GM18502 (cell line): ENCODE results near the gene OSBPL6.

ENCODE experiments used
- ATAC-seq: cut with Tn5 transposase; IDR thresholded peaks from one replicate; pipeline ENCODE4 v1.9.1; 2021; ENCODE audit warnings: mild to moderate bottlenecking; ENCODE audit not compliant: unreplicated experiment, poor library complexity

Gene OSBPL6

GRCh38 chr2:178233428-178233827 is 39.1 kb downstream of the OSBPL6 start:
- ATAC-seq = no peak

DNA sequence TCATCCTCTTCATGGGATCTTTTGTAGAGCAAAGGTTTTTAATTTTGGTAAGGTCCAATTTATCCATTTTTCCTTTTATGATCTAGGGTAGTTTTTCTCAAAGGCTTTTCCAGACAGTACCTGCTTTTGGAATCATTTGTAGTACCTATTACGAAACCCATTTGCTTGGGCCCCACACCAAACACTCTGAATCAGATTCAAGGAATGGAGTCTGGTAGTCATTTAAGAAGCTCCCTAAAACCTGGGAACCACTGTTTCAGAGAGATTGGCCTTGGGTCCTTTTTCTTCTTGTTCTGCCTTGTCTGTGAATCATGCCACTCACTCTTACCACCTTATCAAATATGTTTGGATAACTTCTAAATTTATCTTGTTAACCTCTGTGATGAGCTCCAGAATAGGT is 40.3 kb downstream of the OSBPL6 start:
- no peak for ATAC-seq

- no peak for ATAC-seq
Observed at GRCh38 chr2:178237488-178238153, 43.3 kb downstream of the OSBPL6 start.

GRCh38 chr2:178238154-178238521 is 43.8 kb downstream of the OSBPL6 start:
- no peak for ATAC-seq

GRCh38 chr2:178238750-178239149 is 44.4 kb downstream of the OSBPL6 start:
- ATAC-seq = no peak

DNA sequence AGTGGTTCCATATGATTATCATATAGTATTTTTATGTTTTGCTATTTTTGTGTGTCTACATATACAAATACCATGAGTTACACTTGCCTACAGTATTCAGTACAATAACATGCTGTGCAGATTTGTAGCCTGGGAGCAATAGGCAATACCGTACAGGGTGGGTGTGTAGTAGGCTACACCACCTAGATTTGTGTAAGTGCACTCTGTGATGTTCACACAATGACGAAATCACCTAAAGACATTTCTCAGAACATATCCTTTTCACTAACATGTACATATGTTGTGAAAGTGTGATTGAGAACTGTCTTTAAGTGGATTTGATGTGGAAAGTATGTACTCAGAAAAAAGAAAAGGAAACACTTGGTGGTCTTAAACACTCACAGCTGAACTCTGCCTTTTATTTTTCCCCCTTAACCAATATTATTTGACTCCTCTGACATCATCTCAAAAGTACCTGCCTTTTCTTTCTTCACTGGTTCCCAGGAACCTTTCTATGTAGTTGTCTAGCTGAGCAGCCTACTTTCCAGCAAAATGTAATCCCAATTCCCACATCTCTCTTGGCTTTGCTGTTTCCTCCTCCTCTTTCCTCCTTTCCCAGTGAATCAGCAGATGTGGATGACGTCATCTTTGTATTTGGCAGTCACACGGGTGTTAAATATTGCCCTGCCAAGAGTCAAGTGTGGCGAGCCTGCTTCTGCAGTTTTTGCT is 47.7 kb downstream of the OSBPL6 start:
- no peak for ATAC-seq

DNA sequence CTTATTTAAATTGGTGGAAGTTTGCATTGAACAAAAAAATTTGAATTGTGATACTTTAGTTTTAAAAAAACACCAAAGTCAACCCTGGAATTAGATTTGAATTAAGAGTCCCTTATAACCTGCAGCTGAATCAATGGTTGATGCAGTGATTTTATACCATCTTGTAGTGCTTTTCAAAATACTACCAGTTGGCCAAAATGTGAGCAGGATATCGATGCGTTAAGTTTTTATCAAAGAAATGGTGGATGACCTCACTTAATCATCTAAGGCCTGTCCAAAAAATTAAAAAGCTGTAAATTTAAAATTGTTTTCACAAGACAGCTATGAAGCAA is 48.2 kb downstream of the OSBPL6 start:
- no peak for ATAC-seq

DNA sequence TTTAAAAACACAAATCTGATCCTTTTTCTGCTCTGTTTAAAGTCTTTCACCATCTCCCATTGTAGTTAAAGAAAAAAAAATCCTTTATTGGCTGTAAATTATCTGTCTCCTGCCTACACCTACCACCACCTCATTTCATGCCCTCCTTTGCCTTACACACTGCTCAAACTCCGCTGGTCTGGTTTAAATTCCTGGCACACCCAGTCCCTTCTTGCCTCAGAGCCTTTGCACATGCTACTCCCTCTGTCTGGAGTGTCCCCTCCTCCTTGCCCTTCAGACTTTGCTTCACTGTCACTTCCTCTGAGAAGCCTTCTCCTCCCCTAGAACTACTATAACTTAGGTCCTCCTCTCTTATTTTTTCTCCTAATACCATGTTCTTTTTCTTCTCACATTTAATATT is 49.6 kb downstream of the OSBPL6 start:
- no peak for ATAC-seq

DNA sequence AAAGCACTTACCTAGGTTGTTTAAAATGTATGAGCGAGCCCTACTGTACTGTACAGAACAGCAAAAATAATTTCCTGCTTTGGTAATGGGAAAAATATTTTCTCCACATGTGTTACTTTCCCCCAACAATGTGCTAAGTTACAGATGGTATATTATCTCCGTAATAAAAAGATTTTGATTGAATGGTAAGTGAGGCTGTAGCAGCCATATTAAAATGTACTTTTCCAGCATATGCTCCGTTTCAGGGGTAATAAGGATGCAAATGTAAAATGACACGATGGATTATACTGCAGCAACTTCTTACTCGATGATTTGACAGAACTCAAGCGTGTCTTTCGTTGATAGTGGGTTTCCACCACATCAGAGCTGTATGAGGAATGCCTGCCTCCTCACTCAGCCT is 50.5 kb downstream of the OSBPL6 start:
- ATAC-seq = no peak

- ATAC-seq = no peak
Observed at GRCh38 chr2:178246696-178247095, 52.4 kb downstream of the OSBPL6 start.

DNA sequence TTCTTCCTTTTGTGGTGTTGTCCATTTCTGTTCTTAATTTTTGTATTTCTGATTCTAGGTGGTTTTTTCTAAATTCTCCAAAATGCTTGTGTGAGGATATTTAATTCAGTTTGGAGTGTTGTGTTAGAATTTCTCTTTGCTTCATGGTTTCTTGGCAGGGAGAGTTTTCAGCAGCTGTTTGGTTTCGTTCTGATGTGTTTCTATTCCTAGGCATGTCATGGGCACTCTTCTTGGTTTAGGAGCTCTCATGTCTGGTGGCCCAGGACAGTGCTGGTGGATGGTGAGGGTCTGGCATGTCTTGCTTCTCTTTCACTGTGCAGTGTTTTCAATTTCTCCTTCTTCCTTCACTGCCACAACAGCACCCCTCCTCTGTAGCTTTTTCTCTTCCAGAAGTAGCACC is 52.9 kb downstream of the OSBPL6 start:
- ATAC-seq = no peak

DNA sequence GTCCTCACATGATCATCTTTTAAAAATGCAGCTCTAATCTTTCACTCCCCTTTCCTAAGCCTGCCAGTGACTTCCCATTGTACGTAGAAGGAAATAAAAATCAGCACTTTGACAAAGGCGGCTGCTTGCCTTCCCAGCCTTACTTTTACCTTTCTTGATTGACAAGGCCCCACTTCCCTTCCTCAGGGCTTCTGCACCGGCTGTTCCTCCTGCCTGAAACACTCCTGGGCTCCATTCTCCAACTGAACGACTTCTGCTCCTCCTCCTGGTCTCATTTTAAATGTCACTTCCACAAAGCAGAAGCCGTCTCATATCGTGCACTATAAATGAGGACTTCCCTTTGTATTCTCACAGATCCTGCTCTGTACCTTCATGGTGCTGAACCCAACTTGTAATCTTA is 56.1 kb downstream of the OSBPL6 start:
- ATAC-seq = no peak

- no peak for ATAC-seq
Observed at GRCh38 chr2:178251151-178251955, 57.0 kb downstream of the OSBPL6 start.

DNA sequence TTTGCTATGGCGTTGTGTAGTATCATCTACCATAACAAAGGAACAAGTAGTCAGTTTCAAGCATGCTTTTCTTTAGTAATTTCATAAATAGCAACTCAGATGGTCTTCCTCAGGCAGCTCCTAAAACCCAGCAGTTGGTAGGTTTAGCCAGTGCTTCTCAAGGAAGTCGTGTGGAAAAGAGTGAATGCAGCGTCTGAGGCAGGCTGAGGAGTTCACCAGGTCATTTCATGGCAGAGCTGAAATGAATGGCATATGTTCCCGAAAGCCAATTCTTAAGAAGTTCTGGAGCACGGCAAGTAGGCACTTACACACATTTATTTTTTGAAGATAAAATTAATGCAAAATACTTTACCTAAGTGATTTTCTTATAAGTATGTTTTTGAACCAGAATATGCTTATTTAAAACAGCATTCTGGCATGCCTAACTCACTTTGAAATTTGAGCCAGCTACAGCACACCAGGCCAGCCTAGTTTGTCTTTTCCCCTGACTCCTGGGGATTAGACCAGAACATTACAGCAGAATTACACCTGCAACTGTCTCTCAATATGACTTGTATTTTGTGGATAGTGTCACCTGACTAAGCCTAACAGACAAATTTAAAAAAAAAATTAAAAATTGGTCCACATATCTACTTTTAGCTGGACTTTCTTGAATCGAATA is 62.2 kb downstream of the OSBPL6 start:
- ATAC-seq = no peak

DNA sequence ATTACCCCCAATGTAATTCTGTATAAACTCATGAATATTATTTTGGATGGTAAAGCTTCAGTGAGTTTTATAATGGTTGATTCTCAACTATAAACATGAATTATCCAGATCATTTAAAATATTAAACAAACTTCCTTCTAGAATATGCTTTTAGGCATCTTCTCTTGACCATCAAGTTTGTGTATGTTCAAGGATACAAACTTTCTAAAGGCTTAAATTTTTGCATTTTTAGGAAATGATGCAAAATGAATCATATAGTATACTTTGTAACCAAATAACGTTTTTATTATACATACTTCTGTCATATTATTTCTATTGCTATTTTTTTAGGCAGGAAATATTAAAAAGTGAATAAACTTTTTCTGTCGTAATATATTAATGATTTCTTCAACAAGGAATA is 62.8 kb downstream of the OSBPL6 start:
- ATAC-seq = no peak

DNA sequence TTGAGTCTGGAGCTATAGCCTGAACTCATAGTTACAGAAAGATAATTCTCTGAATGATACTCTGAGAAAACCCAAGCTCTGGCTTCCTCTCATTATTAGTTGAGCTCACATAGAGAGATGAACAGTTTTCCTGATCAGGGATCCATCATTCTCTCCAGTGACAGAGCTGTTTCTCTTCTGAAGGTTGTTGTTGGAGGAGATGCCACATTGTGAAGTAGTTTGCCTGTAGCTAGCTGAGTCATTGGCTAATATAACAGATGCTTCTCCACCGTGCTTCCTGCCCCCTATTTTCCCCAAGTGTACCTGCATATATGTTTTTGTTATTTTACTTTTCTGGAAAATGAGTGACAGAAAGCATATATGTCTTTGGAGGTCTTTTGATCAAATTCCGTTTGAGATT is 64.6 kb downstream of the OSBPL6 start:
- no peak for ATAC-seq

DNA sequence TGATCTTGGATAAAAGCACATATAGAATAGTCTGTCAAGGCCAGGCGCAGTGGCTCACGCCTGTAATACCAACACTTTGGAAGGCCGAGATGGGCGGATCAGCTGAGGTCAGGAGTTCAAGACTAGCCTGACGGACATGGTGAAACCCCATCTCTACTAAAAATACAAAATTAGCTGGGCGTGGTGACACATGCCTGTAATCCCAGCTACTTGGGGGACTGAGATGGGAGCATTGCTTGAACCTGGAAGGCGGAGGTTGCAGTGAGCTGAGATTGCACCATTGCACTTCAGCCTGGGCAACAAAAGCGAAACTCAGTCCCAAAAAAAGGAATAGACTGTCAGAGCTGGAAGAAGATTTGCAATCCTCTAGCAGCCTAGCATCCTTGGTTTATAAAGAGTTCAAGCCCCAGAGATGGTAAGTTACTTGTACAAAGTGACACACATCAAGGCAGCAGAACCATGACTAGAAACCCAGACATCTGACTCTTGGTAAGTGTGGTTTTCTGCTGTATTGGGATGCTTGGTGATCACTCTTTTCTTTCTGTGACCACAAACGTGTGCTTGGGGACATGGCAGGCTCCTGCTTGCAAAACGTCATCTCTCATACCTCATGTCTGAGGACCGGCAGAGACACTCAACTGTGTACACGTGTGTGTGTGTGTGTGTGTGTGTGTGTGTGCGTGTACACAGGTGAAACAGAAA is 69.0 kb downstream of the OSBPL6 start:
- no peak for ATAC-seq

GRCh38 chr2:178264211-178264610 is 69.9 kb downstream of the OSBPL6 start:
- ATAC-seq = no peak

DNA sequence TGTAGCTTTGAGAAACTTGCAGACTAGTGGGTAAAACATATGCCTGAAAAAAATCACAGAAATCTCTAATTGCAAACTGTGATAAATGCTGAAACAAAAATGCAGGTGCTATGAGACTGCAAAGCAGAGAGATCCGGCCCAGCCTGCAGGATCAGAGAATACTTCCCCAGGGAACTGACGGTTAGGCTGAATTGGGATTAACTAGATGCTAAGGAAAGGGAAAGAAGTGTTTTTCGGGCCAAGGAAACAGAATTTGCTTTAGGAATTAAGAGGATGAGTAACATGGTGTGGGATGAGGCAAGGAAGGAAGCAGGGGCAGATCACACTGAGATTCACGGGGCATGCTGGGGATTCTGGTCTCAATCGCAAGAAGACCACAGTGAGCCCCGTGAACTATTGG is 71.5 kb downstream of the OSBPL6 start:
- no peak for ATAC-seq

GRCh38 chr2:178266445-178266844 is 72.1 kb downstream of the OSBPL6 start:
- no peak for ATAC-seq
